DOHH2 (cell line): Measurements from ENCODE around the gene IL17RA.

Source experiments
- H3F3A ChIP-seq: fragments of 200-600 bp; sonication (generic), shearing (Covaris generic); 2 replicates; pipeline ENCODE4 v1.6.0; 2016; ENCODE audit warnings: antibody characterized with exemption, mild to moderate bottlenecking; ENCODE audit not compliant: control insufficient read depth, insufficient read depth
- H3K27ac ChIP-seq: fragments of 200-600 bp; sonication (generic); 2 replicates; pipeline ENCODE4 v1.5.1; 2014; ENCODE audit warnings: low read depth, mild to moderate bottlenecking, low read length, moderate library complexity
- H3K27me3 ChIP-seq: fragments of 200-600 bp; sonication (generic); 2 replicates; pipeline ENCODE4 v1.6.1; 2014; ENCODE audit warnings: mild to moderate bottlenecking, low read length, mixed read lengths; ENCODE audit not compliant: control insufficient read depth
- H3K36me3 ChIP-seq: fragments of 200-600 bp; sonication (generic); 2 replicates; pipeline ENCODE4 v1.6.1; 2014; ENCODE audit warnings: mild to moderate bottlenecking, low read length, moderate library complexity, mixed read lengths; ENCODE audit not compliant: control insufficient read depth
- H3K4me1 ChIP-seq: fragments of 200-600 bp; sonication (generic); 2 replicates; pipeline ENCODE4 v1.6.1; 2014; ENCODE audit warnings: mild to moderate bottlenecking, low read length, mixed read lengths; ENCODE audit not compliant: control insufficient read depth
- H3K4me2 ChIP-seq: fragments of 200-600 bp; sonication (generic); 2 replicates; pipeline ENCODE4 v1.6.0; 2014; ENCODE audit warnings: mild to moderate bottlenecking, low read length, moderate library complexity
- H3K4me3 ChIP-seq: fragments of 200-600 bp; sonication (generic); 2 replicates; pipeline ENCODE4 v1.5.1; 2014; ENCODE audit warnings: mild to moderate bottlenecking, low read length, mixed read lengths
- H3K79me2 ChIP-seq: fragments of 200-600 bp; sonication (generic); 2 replicates; pipeline ENCODE4 v1.6.1; 2014; ENCODE audit warnings: mild to moderate bottlenecking, low read length, mixed read lengths; ENCODE audit not compliant: control insufficient read depth
- H3K9me2 ChIP-seq: fragments of 200-600 bp; sonication (generic); replicated peaks from 2 replicates; pipeline ENCODE4 v1.6.1; 2014; ENCODE audit warnings: mild to moderate bottlenecking, low read length, mixed read lengths; ENCODE audit not compliant: control insufficient read depth
- H3K9me3 ChIP-seq: fragments of 200-600 bp; sonication (generic); 2 replicates; pipeline ENCODE4 v1.6.1; 2014; ENCODE audit warnings: antibody characterized with exemption, low read length, mixed read lengths; ENCODE audit not compliant: control insufficient read depth, insufficient read depth
- H4K20me1 ChIP-seq: fragments of 200-600 bp; sonication (generic); 2 replicates; pipeline ENCODE4 v1.6.0; 2014; ENCODE audit warnings: low read depth, mild to moderate bottlenecking, antibody characterized with exemption, low read length, moderate library complexity; ENCODE audit not compliant: control insufficient read depth, insufficient read depth
- EZH2phosphoT487 ChIP-seq: fragments of 200-600 bp; sonication (generic); IDR thresholded peaks from 2 replicates; pipeline ENCODE4 v1.6.1; 2017; ENCODE audit warnings: borderline replicate concordance, mild to moderate bottlenecking, antibody characterized with exemption, low read length, moderate library complexity, mixed read lengths
- TF ChIP-seq, protein P1 (sequence below): fragments of 200-600 bp; sonication (generic); IDR thresholded peaks from one replicate; pipeline ENCODE4 v1.5.1; 2014; ENCODE audit warnings: antibody characterized with exemption, mild to moderate bottlenecking, low read depth, low read length; ENCODE audit not compliant: poor library complexity, severe bottlenecking

IL17RA gene

DNA sequence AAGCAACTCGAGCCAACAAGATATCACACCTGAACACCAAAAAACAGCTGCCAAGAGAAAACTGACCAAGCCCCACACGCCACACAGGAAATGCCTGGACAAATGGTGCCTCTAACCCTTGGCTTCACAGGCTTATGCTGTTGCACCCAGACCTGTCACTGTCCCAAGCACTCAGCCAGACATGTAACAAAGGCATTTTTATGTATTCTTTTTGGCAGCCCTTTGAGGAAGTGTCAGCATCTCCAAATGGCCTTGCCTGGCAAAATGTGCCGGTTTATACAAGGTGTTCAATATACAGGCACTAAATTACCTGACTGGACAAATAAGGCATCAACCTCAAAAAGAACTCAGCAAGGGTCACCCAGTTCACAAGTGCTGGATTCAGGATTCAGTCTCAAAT, 68.2 kb downstream of the IL17RA start:
- Histone ChIP-seq H3K4me1 (peaks cover 23% of the 10 kb centered on the region), H3K79me2 (peaks cover 99% of the 10 kb centered on the region), H4K20me1 (no peaks in the 10 kb centered on the region), H3F3A (no peaks in the 10 kb centered on the region), H3K4me2 (no peak overlapping the region), H3K4me3 (no peak overlapping the region), H3K36me3 (peaks cover 33% of the 10 kb centered on the region), H3K9me3 (no peaks in the 10 kb centered on the region), H3K27me3 (no peaks in the 10 kb centered on the region), H3K27ac (no peak overlapping the region), H3K9me2 (no peaks in the 10 kb centered on the region)
- TF ChIP-seq, protein P1, sequence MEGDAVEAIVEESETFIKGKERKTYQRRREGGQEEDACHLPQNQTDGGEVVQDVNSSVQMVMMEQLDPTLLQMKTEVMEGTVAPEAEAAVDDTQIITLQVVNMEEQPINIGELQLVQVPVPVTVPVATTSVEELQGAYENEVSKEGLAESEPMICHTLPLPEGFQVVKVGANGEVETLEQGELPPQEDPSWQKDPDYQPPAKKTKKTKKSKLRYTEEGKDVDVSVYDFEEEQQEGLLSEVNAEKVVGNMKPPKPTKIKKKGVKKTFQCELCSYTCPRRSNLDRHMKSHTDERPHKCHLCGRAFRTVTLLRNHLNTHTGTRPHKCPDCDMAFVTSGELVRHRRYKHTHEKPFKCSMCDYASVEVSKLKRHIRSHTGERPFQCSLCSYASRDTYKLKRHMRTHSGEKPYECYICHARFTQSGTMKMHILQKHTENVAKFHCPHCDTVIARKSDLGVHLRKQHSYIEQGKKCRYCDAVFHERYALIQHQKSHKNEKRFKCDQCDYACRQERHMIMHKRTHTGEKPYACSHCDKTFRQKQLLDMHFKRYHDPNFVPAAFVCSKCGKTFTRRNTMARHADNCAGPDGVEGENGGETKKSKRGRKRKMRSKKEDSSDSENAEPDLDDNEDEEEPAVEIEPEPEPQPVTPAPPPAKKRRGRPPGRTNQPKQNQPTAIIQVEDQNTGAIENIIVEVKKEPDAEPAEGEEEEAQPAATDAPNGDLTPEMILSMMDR: no peak
- no peak for TF ChIP-seq EZH2phosphoT487

- Histone ChIP-seq H3K4me3 (peak overlapping the region; percentile 37), H3K36me3 (peaks cover 23% of the 10 kb centered on the region), H4K20me1 (no peaks in the 10 kb centered on the region), H3K4me2 (peak overlapping the region; percentile 94), H3K27ac (no peak overlapping the region), H3K79me2 (peaks cover 90% of the 10 kb centered on the region), H3F3A (no peaks in the 10 kb centered on the region), H3K9me3 (no peaks in the 10 kb centered on the region), H3K4me1 (peaks cover 35% of the 10 kb centered on the region), H3K9me2 (no peaks in the 10 kb centered on the region), H3K27me3 (no peaks in the 10 kb centered on the region)
- TF ChIP-seq, protein P1: no peak
- TF ChIP-seq EZH2phosphoT487: no peak
Observed at GRCh38 chr22:17155941-17156340, 71.1 kb downstream of the IL17RA start.

- Histone ChIP-seq H3K4me3 (peak overlapping the region; percentile 96), H3K27me3 (no peaks in the 10 kb centered on the region), H3K27ac (no peak overlapping the region), H3K9me3 (no peaks in the 10 kb centered on the region), H3K36me3 (peaks cover 19% of the 10 kb centered on the region), H4K20me1 (no peaks in the 10 kb centered on the region), H3K4me1 (peaks cover 35% of the 10 kb centered on the region), H3K9me2 (no peaks in the 10 kb centered on the region), H3F3A (0 out of 2 replicates have a peak, but pooled peaks cover 3% of the 10 kb centered on the region), H3K4me2 (peak overlapping the region; percentile 94), H3K79me2 (peaks cover 72% of the 10 kb centered on the region)
- TF ChIP-seq EZH2phosphoT487: no peak
Observed at GRCh38 chr22:17157714-17158113, 72.9 kb downstream of the IL17RA start.

DNA sequence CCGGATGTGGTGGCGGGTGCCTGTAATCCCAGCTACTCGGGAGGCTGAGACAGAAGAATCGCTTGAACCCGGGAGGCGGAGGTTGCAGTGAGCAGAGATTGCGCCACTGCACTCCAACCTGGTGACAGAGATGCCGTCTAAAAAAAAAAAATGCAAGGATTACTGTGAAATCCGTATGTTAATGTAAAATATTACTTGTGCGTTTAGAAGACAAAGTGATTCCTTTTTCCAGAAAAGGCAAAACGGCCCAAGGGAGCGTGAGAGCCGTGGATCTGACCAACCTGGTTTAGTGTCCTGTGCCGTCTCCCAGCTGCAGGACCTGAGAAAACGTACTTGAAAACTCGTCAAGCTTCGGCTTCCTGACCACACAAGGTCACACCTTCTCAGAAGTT, 73.4 kb downstream of the IL17RA start:
- peak overlapping the region; percentile 56 for H3K27ac ChIP-seq
- TF ChIP-seq, protein P1: no peak
- no peak for TF ChIP-seq EZH2phosphoT487
- no peaks in the 10 kb centered on the region for H4K20me1 ChIP-seq
- peak overlapping the region; percentile 94 for H3K4me2 ChIP-seq
- H3K4me1 ChIP-seq: peaks cover 35% of the 10 kb centered on the region
- H3K27me3 ChIP-seq: no peaks in the 10 kb centered on the region
- H3F3A ChIP-seq: 0 out of 2 replicates have a peak, but pooled peaks cover 3% of the 10 kb centered on the region
- no peaks in the 10 kb centered on the region for H3K9me3 ChIP-seq
- H3K9me2 ChIP-seq: no peaks in the 10 kb centered on the region
- H3K4me3 ChIP-seq: peak overlapping the region; percentile 96
- H3K36me3 ChIP-seq: peaks cover 15% of the 10 kb centered on the region
- peaks cover 68% of the 10 kb centered on the region for H3K79me2 ChIP-seq
